Retina (tissue), 1 donor: ENCODE results near the gene NELFE.
"Not testable (repeated sequence)": the region's sequence is repeated elsewhere in the genome, so short reads cannot be mapped to it uniquely, and the experiment has no call there.

Experiments used
- DNase-seq: peaks from one replicate; pipeline ENCODE4 v3.0.0-alpha.2; 2016

NELFE gene

DNA sequence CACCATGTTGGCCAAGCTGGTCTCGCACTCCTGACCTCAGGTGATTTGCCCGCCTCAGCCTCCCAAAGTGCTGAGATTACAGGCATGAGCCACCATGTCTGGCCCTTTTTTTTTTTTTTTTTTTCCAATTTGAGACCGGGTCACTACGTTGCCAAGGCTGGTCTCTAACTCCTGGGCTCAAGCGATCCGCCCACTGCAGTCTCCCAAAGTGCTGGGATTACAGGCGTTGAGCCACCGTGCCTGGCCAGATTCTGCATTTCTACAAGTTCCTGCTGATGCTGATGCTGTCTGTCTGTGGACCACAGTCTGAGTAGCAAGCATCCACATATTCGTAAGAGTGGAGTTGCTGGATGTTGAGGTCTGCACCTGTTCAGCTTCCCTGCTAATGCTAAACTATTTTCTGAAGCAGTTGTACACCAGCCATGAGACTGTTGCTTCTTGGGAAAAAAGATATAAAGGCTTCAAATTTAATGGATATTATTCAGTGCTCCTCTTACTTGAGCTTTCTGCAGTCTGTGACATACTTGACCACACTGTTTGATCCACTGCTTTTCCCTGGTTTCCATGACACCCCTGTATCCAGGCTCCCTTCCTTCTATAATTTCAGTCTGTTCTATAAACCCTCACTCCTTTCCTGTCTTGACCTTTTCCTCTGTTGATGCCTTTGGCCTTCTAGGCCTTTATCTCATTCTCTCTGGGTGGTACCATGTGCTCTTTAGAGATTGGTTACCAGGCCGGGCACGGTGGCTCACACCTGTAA lies 46.8 kb downstream of the NELFE start:
- no peak for DNase-seq

DNA sequence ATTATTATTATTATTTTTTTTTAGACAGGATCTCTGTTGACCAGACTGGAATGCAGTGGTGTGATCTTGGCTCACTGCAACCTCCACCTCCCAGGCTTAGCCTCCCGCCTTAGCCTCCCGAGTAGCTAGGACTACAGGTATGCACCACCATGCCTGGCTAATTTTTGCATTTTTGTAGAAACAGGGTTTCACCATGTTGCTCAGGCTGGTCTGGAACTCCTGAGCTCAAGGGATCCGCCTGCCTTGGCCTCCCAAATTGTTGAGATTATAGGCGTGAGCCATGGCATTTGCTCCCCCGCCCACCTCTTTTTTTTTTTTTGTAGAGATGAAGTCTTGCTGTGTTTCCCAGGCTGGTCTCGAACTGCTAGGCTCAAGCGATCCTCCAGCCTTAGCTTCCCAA lies 49.5 kb downstream of the NELFE start:
- DNase-seq, result not testable (repeated sequence)

DNA sequence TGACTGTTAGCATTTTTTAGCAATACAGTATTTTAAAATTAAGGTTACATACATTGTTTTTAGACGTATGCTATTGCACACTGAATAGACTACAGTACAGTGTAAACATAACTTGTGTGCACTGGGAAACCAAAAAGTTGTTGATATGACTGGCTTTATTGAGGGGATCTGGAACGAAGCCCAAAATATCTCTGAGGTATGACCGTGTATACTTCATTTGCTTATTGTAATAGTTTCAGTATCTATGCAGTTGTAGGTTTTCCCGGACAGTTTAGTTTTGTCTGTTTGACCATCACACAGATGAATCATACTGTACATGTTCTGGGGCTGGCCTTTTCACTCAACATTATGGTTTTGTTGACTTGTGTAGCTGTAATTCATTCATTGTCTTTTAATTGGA lies 50.0 kb downstream of the NELFE start:
- DNase-seq, result no peak

DNA sequence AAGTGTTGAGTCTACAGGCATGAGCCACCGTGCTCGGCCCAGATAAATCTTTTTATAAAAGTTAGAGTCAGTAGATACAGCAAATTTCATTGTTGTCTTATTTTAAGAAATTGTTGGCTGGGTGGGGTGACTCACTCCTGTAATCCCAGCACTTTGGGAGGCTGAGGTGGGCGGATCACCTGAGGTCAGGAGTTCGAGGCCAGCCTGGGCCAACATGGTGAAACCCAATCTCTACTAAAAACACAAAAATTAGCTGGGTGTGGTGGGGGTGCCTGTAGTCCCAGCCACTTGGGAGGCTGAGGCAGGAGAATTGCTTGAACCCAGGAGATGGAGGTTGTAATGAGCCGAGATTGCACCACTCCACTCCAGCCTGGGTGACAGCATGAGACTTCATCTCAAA lies 50.5 kb downstream of the NELFE start:
- not testable (repeated sequence) for DNase-seq

DNA sequence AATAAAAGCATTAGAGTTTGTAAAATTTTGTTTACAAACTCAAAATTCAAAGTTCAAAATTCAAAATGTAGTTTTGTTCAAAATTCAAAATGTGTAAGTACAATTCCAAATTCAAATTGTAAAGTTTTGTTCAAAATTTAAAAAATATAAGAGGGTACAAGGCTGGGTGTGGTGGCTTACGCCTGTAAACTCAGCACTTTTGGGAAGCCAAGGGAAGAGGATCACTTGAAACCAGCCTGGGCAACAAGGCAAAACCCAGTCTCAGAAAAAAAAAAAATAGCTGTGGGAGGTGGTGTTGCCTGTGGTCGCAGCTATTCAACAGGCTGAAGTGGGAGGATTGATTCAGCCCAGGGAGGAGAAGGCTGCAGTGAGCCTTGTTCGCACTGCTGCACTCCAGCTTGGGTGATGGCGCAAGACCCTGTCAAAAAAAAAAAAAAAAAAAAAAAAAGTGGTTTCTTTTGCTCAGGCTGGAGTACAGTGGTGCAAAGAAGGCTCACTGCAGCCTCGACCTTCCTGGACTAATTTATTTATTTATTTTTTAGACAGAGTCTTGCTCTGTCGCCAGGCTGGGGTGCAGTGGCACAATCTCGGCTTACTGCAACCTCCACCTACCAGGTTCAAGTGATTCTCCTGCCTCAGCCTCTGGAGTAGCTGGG lies 51.5 kb downstream of the NELFE start:
- no peak for DNase-seq

DNA sequence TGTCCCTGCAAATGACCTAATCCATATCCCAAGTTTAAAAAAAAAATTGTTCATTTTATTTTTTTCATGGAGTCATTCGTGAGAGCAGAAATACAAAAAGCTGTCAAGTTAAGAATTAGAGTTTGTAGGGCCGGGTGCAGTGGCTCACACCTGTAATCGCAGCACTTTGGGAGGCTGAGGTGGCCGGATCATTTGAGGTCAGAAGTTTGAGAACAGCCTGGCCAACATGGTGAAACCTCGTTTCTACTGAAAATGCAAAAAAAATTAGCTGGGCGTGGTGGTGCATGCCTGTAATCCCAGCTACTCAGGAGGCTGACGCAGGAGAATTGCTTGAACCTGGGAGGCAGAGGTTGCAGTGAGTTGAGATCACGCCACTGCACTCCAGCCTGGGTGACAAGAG lies 52.0 kb downstream of the NELFE start:
- DNase-seq, result not testable (repeated sequence)

DNA sequence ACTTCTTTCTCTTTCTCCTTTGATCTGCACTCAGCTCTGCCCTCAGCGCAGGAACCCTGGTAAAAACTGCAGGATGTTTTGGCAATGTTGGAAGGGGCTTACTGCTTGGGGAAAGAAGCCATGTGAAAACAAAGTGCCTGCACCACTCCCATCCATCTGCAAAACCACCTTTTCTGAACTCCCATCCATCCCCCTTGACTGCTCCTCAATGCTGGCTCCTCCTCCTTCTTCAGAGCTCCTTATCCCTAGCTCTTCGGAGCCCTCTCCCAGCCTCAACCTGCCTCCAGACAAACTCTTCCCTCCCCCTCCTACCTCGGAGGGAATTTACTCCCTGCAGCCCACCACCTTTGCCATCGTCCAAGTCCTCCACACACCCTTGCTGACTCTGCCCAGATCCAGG lies 52.6 kb downstream of the NELFE start:
- DNase-seq, result no peak

DNA sequence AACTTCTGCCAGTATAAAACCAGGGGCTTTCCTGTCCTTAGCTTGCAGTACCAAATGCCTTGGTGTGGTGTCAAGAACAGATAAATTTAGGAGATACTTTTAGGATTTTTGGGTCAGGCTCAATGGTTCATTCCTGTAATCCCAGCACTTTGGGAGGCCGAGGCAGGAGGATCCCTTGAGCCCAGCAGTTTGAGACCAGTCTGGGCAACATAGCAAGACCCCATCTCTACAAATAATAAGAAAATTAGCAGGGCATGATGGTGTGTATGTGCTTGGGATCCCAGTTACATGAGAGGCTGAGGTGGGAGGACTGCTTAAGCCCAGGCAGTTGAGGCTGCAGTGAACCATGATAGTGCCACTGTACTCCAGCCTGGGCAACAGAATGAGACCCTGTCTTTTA lies 53.7 kb downstream of the NELFE start:
- no peak for DNase-seq

- DNase-seq, result no peak
Measured at GRCh38 chr6:31903957-31904356, 54.8 kb downstream of the NELFE start.
